Esophagus muscularis mucosa (tissue), 4 donors: ENCODE data around the gene DACT3. TPM values are rescaled to one million over a fixed set of nuclear protein-coding genes. Genes with fewer than 3 reads are reported as not detected.

Experiments used
- DNase-seq: peaks from one replicate; pipeline ENCODE4 v3.0.0-alpha.2; 2017; ENCODE audit errors: extremely low spot score
- H3K27ac ChIP-seq, 4 donors: fragments of 200-600 bp; sonication (generic); replicated peaks in 1 of 4; 1 replicate in 3 of 4; 2 replicates in 1 of 4; pipeline ENCODE4 v1.5.1; 2016 to 2019; ENCODE audit warnings: mild to moderate bottlenecking in 1 of 4
- H3K27me3 ChIP-seq, 4 donors: fragments of 200-600 bp; sonication (generic); one replicate each; pipeline versions ENCODE4 v1.5.1 to v1.6.0; 2016 to 2019
- H3K36me3 ChIP-seq, 4 donors: fragments of 200-600 bp; sonication (generic); one replicate each; pipeline ENCODE4 v1.5.1; 2016 to 2019
- H3K4me1 ChIP-seq, 4 donors: fragments of 200-600 bp; sonication (generic); one replicate each; pipeline ENCODE4 v1.5.1; 2016 to 2019
- H3K4me3 ChIP-seq, 4 donors: fragments of 200-600 bp; sonication (generic); 1 replicate in 2 of 4; 2 replicates in 2 of 4; pipeline ENCODE4 v1.5.1; 2016 to 2019; ENCODE audit warnings: mild to moderate bottlenecking in 4 of 4, moderate library complexity in 1 of 4
- H3K9me3 ChIP-seq, 4 donors: fragments of 200-600 bp; sonication (generic); 1 replicate in 3 of 4; 2 replicates in 1 of 4; pipeline ENCODE4 v1.5.1; 2016 to 2019
- EP300 ChIP-seq: sonication (generic); formaldehyde crosslinking; IDR thresholded peaks from one replicate; pipeline ENCODE4 v1.6.1; 2017; ENCODE audit warnings: antibody characterized with exemption
- POLR2A ChIP-seq: fragments of 450-650 bp; IDR thresholded peaks from one replicate; pipeline ENCODE4 v1.6.1; 2017; ENCODE audit warnings: antibody characterized with exemption, moderate library complexity, mild to moderate bottlenecking, low read depth
- POLR2AphosphoS5 ChIP-seq, 2 donors: sonication (generic); formaldehyde crosslinking; IDR thresholded peaks; one replicate each; pipeline ENCODE4 v1.6.1; 2017; ENCODE audit warnings: antibody characterized with exemption in 2 of 2
- WGBS: methylation state at CpG from one replicate; pipeline ENCODE4 v1.1.5; 2018; 5-methylcytosine and 5-hydroxymethylcytosine counted together
- intact Hi-C: fragments of 100-400 bp; cut with DNase I; formaldehyde crosslinking; loops from one replicate; pipeline ENCODE4 v1.15.1; 2023
- total RNA-seq, 4 donors: library from RNA; depleted of rRNA; stranded (reverse); fragments of >200 nt; gene quantifications; one replicate each; pipeline versions ENCODE4 v1.1.0 to v1.2.1, GENCODE V29; 2016
- TF ChIP-seq, protein P1 (sequence below), 3 experiments: fragments of 200-600 bp in 2 of 3; fragments of 450-650 bp in 1 of 3; sonication (generic) in 2 of 3; IDR thresholded peaks; one replicate each; pipeline ENCODE4 v1.5.1; 2017 to 2019; ENCODE audit warnings: antibody characterized with exemption in 3 of 3, mild to moderate bottlenecking in 2 of 3, moderate library complexity in 1 of 3

Gene DACT3
- total RNA-seq, 4 donors from 2014 or later: 46.7 to 119 (median 65.1) TPM

DNA sequence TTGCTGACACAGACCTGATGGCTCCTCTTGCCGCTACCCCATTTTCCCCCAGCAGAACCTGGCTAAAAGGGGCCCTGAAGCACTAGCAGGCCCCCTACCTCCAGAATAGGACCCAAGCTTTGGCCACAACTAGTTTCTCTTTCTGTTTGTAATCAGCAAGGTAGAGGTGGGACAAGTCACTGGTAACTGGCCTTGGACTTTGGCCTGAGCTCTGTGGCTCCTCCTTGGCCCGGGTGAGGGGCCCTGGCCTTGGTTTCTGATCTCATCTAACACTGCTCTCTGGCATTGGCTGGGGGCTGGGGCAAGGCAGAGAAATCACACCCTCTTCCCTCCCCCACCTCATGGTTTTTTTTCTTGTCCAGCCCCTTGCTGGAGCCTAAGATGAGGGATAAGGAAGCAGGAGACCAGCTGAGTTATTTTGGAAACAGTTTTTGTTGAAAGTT lies 57.8 kb downstream of the DACT3 start:
- 41% methylated on average over 2 of the region's 2 CpGs for WGBS
- peaks cover 46 to 67% (median 61%) of the 10 kb centered on the region in 4 donors for H3K4me1 ChIP-seq
- H3K36me3 ChIP-seq: peaks cover 5 to 30% (median 26%) of the 10 kb centered on the region in 4 donors
- no peak for DNase-seq
- intact Hi-C loops: no loop called here
- peak overlapping the region; percentile 96 to 98 (median 96) for H3K27ac ChIP-seq
- H3K9me3 ChIP-seq: peaks cover 0 to 6% (median 0%) of the 10 kb centered on the region in 4 donors
- H3K27me3 ChIP-seq: no peaks in the 10 kb centered on the region
- TF ChIP-seq, protein P1, sequence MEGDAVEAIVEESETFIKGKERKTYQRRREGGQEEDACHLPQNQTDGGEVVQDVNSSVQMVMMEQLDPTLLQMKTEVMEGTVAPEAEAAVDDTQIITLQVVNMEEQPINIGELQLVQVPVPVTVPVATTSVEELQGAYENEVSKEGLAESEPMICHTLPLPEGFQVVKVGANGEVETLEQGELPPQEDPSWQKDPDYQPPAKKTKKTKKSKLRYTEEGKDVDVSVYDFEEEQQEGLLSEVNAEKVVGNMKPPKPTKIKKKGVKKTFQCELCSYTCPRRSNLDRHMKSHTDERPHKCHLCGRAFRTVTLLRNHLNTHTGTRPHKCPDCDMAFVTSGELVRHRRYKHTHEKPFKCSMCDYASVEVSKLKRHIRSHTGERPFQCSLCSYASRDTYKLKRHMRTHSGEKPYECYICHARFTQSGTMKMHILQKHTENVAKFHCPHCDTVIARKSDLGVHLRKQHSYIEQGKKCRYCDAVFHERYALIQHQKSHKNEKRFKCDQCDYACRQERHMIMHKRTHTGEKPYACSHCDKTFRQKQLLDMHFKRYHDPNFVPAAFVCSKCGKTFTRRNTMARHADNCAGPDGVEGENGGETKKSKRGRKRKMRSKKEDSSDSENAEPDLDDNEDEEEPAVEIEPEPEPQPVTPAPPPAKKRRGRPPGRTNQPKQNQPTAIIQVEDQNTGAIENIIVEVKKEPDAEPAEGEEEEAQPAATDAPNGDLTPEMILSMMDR (IDR thresholded peaks at IDR 0.05): no peak
- TF ChIP-seq POLR2AphosphoS5 (IDR thresholded peaks at IDR 0.05) (no peak), EP300 (no peak), POLR2A (no peak)
- H3K4me3 ChIP-seq: peak overlapping the region; percentile 85 to 100 (median 93)

DNA sequence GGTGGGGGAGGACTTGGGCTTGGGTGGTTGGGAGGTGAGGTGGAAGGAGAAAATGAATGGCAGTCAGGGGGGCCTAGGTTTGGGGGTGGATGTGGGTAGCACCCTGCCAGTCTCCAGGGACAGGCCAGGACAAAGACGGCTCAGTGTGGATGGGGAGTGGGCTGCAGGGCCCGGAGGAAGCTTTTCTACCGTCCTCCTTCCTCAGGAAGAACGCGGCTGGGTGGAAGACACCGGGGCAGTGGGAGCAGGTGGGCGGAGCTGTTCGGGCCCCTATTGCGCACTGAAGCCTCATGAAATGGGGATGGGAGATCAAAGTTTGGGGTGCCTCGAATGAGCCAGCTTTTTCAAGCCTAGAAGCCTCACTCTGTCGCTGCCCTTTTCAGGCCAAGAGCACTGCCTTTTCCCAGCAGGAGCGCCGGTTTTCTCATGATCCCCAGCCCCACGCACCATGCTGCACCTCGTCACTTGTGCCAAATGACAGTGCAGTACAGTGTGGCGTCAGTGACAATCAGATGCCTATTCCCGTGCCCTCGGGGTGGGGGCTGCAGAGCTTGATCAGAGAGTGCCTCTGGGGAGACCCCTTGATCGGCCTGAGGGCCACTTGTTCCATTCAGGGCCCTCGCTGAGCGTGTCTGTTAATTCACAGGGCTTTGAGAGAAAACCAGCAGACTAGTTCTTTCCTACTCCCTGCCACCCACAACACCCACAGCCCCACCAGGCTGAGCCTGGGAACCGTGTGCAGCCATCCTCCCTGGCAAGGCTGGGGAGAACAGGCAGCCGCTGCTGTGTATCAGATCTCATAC lies 58.4 kb downstream of the DACT3 start:
- Histone ChIP-seq H3K4me1 (peaks cover 46 to 63% (median 59%) of the 10 kb centered on the region in 4 donors), H3K36me3 (peaks cover 0 to 24% (median 19%) of the 10 kb centered on the region in 4 donors), H3K9me3 (peaks cover 0 to 6% (median 0%) of the 10 kb centered on the region in 4 donors), H3K4me3 (peak overlapping the region; percentile 85 to 100 (median 93)), H3K27me3 (no peaks in the 10 kb centered on the region), H3K27ac (peak overlapping the region; percentile 96 to 98 (median 96))
- intact Hi-C loops: no loop called here
- WGBS: 26% methylated on average over 17 of the region's 23 CpGs
- DNase-seq: no peak
- TF ChIP-seq POLR2AphosphoS5 (IDR thresholded peaks at IDR 0.05) (no peak), EP300 (no peak), POLR2A (no peak)
- TF ChIP-seq, protein P1 (IDR thresholded peaks at IDR 0.05): no peak

DNA sequence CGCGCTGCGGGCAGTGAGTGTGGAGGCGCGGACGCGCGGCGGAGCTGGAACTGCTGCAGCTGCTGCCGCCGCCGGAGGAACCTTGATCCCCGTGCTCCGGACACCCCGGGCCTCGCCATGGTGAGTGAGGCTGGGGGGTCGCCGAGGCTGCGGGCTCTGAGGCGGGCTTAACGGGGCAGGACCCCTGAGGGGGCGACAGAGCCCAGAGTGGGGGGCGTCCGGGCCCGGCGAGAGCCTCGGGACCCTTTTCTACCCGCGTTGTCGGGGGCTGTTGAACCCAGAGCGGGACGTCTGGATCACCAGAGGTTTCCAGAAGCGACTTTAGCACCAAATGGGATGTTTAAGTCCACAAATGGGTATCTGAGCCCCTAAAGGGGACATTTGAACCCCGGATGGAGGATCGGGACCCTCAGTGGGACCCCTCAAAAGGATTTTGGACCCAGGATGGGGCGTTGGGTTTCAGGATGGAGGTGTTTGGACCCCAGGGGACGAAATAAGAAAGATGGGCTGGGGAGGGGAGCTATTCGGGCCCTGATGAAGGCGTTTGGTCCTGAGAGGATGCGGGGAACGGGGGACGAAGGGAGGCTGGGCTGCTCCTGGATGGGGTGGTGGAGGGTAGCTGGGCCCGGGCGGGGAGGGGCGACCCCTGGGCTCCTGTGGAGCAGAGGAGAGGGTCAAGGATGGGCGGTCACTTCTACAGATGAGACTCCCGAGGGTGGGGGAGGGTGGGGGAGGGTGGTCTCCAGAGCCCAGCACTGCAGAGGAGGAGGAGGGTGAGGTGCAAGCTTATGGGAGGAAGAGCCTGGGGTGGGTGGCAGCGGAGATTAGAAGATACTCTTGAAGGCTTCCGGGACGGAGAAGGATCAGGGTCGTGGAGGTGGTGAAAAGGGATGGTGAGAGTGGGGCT lies 59.4 kb downstream of the DACT3 start, which contains the start of gene CALM3:
Gene CALM3 (plus strand): TSS at position 13 of the 907 bp plus-strand sequence. CDS start 105 bp downstream, at position 118.
- Histone ChIP-seq H3K36me3 (peaks cover 0 to 13% (median 9%) of the 10 kb centered on the region in 4 donors), H3K27me3 (no peaks in the 10 kb centered on the region), H3K4me3 (peak within 1 kb of the TSS; percentile 85 to 100 (median 93)), H3K27ac (peak within 1 kb of the TSS; percentile 96 to 98 (median 96)), H3K9me3 (peaks cover 0 to 6% (median 0%) of the 10 kb centered on the region in 4 donors), H3K4me1 (peaks cover 41 to 53% (median 51%) of the 10 kb centered on the region in 4 donors)
- intact Hi-C loops: no loop called here
- peak; percentile 89 for DNase-seq
- under 1% methylated on average over 16 of the region's 51 CpGs for whole genome bisulfite sequencing
- TF ChIP-seq POLR2A (peak; percentile 43), POLR2AphosphoS5 (IDR thresholded peaks at IDR 0.05) (peak in 1 of 2 donors; percentile 79)
- TF ChIP-seq, protein P1 (IDR thresholded peaks at IDR 0.05): no peak

DNA sequence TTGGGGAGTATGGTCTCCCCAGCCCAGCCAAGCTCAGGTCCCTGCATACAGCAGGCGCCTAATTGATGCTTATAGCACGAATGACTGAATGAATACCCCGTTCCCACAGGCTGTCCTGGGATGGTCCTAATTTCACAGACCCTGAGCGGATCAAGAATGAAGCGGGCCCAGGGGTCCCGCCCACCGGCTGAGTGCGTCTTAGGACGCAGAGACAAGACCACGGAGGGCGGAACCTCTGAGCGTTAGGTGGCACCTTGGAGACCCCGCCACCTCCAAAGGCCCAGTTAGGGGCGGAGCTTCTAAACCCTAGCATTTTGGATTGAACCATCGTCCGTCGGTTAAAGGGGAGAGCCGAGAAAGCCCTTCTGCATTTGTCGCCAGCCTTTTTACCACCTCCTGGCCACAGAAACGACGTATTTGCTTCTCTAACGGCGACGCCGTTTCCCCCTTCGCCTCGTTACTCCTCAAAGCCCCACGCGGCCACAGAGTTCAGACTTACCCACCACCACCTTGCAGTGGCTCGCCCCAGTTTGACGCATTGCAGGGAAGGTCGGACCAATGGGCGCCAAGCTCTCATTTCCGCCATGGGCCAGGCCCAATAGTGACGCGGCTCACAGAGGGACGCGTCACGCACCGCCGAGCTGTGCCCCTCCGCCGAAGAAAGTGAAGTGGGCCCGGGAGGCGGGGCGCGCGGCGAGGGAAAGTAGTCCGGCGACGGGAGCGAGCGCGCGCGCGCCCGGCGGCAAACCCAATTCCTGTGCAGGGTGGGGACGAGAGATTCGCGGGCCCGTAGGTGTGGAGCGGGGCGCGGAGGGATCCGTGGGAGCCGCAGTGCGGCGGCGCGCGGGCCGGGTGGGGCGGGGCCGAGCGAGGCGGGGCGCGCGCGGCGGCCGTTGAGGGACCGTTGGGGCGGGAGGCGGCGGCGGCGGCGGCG lies 60.3 kb downstream of the DACT3 start:
- peak; percentile 71 to 84 for TF ChIP-seq POLR2AphosphoS5 (IDR thresholded peaks at IDR 0.05)
- TF ChIP-seq EP300: no peak
- peak; percentile 39 for TF ChIP-seq POLR2A
- TF ChIP-seq, protein P1 (IDR thresholded peaks at IDR 0.05): peak in 1 of 3 experiments; percentile 16
- Histone ChIP-seq H3K9me3 (peaks cover 0 to 6% (median 0%) of the 10 kb centered on the region in 4 donors), H3K4me3 (peak overlapping the region; percentile 85 to 100 (median 93)), H3K4me1 (peaks cover 35 to 48% (median 46%) of the 10 kb centered on the region in 4 donors), H3K27ac (peak overlapping the region; percentile 96 to 98 (median 96)), H3K36me3 (peaks cover 0 to 4% (median 1%) of the 10 kb centered on the region in 4 donors), H3K27me3 (no peaks in the 10 kb centered on the region)
- intact Hi-C loops: no loop called here
- peak; percentile 100 for DNase-seq
- 3% methylated on average over 5 of the region's 93 CpGs for WGBS
